HG03159 (cell line): ENCODE results near the gene CPED1.
"Not testable (repeated sequence)": the region's sequence is repeated elsewhere in the genome, so short reads cannot be mapped to it uniquely, and the experiment has no call there.

Experiments
- ATAC-seq: cut with Tn5 transposase; IDR thresholded peaks from one replicate; pipeline ENCODE4 v1.9.1; 2021; ENCODE audit warnings: mild to moderate bottlenecking, moderate library complexity; ENCODE audit not compliant: unreplicated experiment

Gene CPED1

GRCh38 chr7:121016966-121017365, 28.5 kb downstream of the CPED1 start:
- ATAC-seq = no peak

- ATAC-seq = no peak
Measured at GRCh38 chr7:121017586-121017985, 29.1 kb downstream of the CPED1 start.

- ATAC-seq = no peak
Measured at GRCh38 chr7:121019018-121019417, 30.5 kb downstream of the CPED1 start.

- ATAC-seq = no peak
Measured at GRCh38 chr7:121020249-121020988, 31.9 kb downstream of the CPED1 start.

GRCh38 chr7:121020989-121021969, 32.8 kb downstream of the CPED1 start:
- ATAC-seq = no peak

- no peak for ATAC-seq
Measured at GRCh38 chr7:121023194-121023593, 34.7 kb downstream of the CPED1 start.

- no peak for ATAC-seq
Measured at GRCh38 chr7:121023683-121024511, 35.4 kb downstream of the CPED1 start.

- ATAC-seq = no peak
Measured at GRCh38 chr7:121024611-121025010, 36.1 kb downstream of the CPED1 start.

- no peak for ATAC-seq
Measured at GRCh38 chr7:121026159-121026558, 37.6 kb downstream of the CPED1 start.

- no peak for ATAC-seq
Measured at GRCh38 chr7:121026577-121027111, 38.1 kb downstream of the CPED1 start.

- ATAC-seq = no peak
Measured at GRCh38 chr7:121027761-121028669, 39.5 kb downstream of the CPED1 start.

GRCh38 chr7:121029302-121029701, 40.8 kb downstream of the CPED1 start:
- ATAC-seq = no peak

GRCh38 chr7:121030308-121030707, 41.8 kb downstream of the CPED1 start:
- ATAC-seq = no peak

- ATAC-seq = no peak
Measured at GRCh38 chr7:121032645-121033460, 44.3 kb downstream of the CPED1 start.

- no peak for ATAC-seq
Measured at GRCh38 chr7:121034929-121035328, 46.4 kb downstream of the CPED1 start.

GRCh38 chr7:121036776-121037175, 48.3 kb downstream of the CPED1 start:
- ATAC-seq = not testable (repeated sequence)

- not testable (repeated sequence) for ATAC-seq
Measured at GRCh38 chr7:121037329-121037728, 48.8 kb downstream of the CPED1 start.

GRCh38 chr7:121037957-121038716, 49.6 kb downstream of the CPED1 start:
- no peak for ATAC-seq
